ENCODE results near the gene HOXB2. TPM values are rescaled to one million over a fixed set of nuclear protein-coding genes. Genes with fewer than 3 reads are reported as not detected.

HOXB2 gene
- total RNA-seq, 1 experiment from 2014 or later = 34.5 TPM

- H3K4me3 ChIP-seq (ENCODE audit: low read depth, low read length, poor library complexity, severe bottlenecking) = no peak overlapping the region
- POLR2A ChIA-PET (ENCODE audit: low non-redundant PET) = no interaction called here
- no peaks in the 10 kb centered on the region for H3K9me3 ChIP-seq (ENCODE audit: low read depth, low read length, poor library complexity, severe bottlenecking)
- no peak for DNase-seq (ENCODE audit: low spot score)
- H3K27ac ChIP-seq (ENCODE audit: low read depth, low read length, poor library complexity, severe bottlenecking) = no peak overlapping the region
- TF ChIP-seq CTCF (conservative IDR thresholded peaks at IDR 0.05; ENCODE audit: low read depth, low read length) (no peak), EZH2 (IDR thresholded peaks at IDR 0.05; ENCODE audit: borderline replicate concordance, low read depth, low read length, poor library complexity, severe bottlenecking) (no peak)
- no peaks in the 10 kb centered on the region for H3K4me1 ChIP-seq (ENCODE audit: insufficient read depth, low read length, poor library complexity, severe bottlenecking)
- intact Hi-C loops (cut with micrococcal nuclease; ENCODE audit: unreplicated experiment) = no loop called here
- CTCF ChIA-PET = no interaction called here
- no peaks in the 10 kb centered on the region for H3K36me3 ChIP-seq (ENCODE audit: insufficient read depth, low read length, poor library complexity, severe bottlenecking)
- no peaks in the 10 kb centered on the region for H3K27me3 ChIP-seq (replicated peaks; ENCODE audit: insufficient read depth, low read depth, low read length, poor library complexity)
- BruUV-seq (replicated peaks) = no TSS peak
Measured at GRCh38 chr17:48528153-48528935, 16.6 kb downstream of the HOXB2 start.

GRCh38 chr17:48527547-48527932, 17.4 kb downstream of the HOXB2 start:
- H3K9me3 ChIP-seq (ENCODE audit: low read depth, low read length, poor library complexity, severe bottlenecking) = no peaks in the 10 kb centered on the region
- no TSS peak for BruUV-seq (replicated peaks)
- no peaks in the 10 kb centered on the region for H3K36me3 ChIP-seq (ENCODE audit: insufficient read depth, low read length, poor library complexity, severe bottlenecking)
- H3K4me1 ChIP-seq (ENCODE audit: insufficient read depth, low read length, poor library complexity, severe bottlenecking) = no peaks in the 10 kb centered on the region
- ChIA-PET POLR2A (ENCODE audit: low non-redundant PET) (no interaction called here), CTCF (no interaction called here)
- intact Hi-C loops (cut with micrococcal nuclease; ENCODE audit: unreplicated experiment) = no loop called here
- no peak overlapping the region for H3K27ac ChIP-seq (ENCODE audit: low read depth, low read length, poor library complexity, severe bottlenecking)
- DNase-seq (ENCODE audit: low spot score) = no peak
- H3K4me3 ChIP-seq (ENCODE audit: low read depth, low read length, poor library complexity, severe bottlenecking) = no peak overlapping the region
- no peaks in the 10 kb centered on the region for H3K27me3 ChIP-seq (replicated peaks; ENCODE audit: insufficient read depth, low read depth, low read length, poor library complexity)
- TF ChIP-seq CTCF (conservative IDR thresholded peaks at IDR 0.05; ENCODE audit: low read depth, low read length) (no peak), EZH2 (IDR thresholded peaks at IDR 0.05; ENCODE audit: borderline replicate concordance, low read depth, low read length, poor library complexity, severe bottlenecking) (no peak)

GRCh38 chr17:48526608-48527546, 18.0 kb downstream of the HOXB2 start:
- H3K27me3 ChIP-seq (replicated peaks; ENCODE audit: insufficient read depth, low read depth, low read length, poor library complexity) = no peaks in the 10 kb centered on the region

More at GRCh38 chr17:48526608-48527546, 18.0 kb downstream of the HOXB2 start:
- no peak for TF ChIP-seq EZH2 (IDR thresholded peaks at IDR 0.05; ENCODE audit: borderline replicate concordance, low read depth, low read length, poor library complexity, severe bottlenecking)
- no peak for TF ChIP-seq CTCF (conservative IDR thresholded peaks at IDR 0.05; ENCODE audit: low read depth, low read length)
- BruUV-seq (replicated peaks) = no TSS peak
- no peaks in the 10 kb centered on the region for H3K36me3 ChIP-seq (ENCODE audit: insufficient read depth, low read length, poor library complexity, severe bottlenecking)
- no peak overlapping the region for H3K4me3 ChIP-seq (ENCODE audit: low read depth, low read length, poor library complexity, severe bottlenecking)
- DNase-seq (ENCODE audit: low spot score) = no peak
- CTCF ChIA-PET = no interaction called here
- no peak overlapping the region for H3K27ac ChIP-seq (ENCODE audit: low read depth, low read length, poor library complexity, severe bottlenecking)
- intact Hi-C loops (cut with micrococcal nuclease; ENCODE audit: unreplicated experiment) = no loop called here
- POLR2A ChIA-PET (ENCODE audit: low non-redundant PET) = no interaction called here
- no peaks in the 10 kb centered on the region for H3K9me3 ChIP-seq (ENCODE audit: low read depth, low read length, poor library complexity, severe bottlenecking)
- H3K4me1 ChIP-seq (ENCODE audit: insufficient read depth, low read length, poor library complexity, severe bottlenecking) = no peaks in the 10 kb centered on the region

Measured in A673 (cell line).